A673 (cell line): ENCODE results near the gene CUX1.

ENCODE experiments used
- EZH2 ChIP-seq: fragments of 200-600 bp; sonication (generic); IDR thresholded peaks from 2 replicates; pipeline ENCODE4 v1.6.1; 2017; ENCODE audit warnings: borderline replicate concordance, low read depth, mild to moderate bottlenecking, mixed read lengths, antibody characterized with exemption, low read length; ENCODE audit not compliant: poor library complexity, severe bottlenecking
- TF ChIP-seq, protein P1 (sequence below): fragments of 300-800, 200-600 bp; sonication (generic); conservative IDR thresholded peaks from 2 replicates; pipeline ENCODE4 v1.5.1; 2017; ENCODE audit warnings: low read depth, mild to moderate bottlenecking, antibody characterized with exemption, low read length, moderate library complexity, mixed read lengths

DNA sequence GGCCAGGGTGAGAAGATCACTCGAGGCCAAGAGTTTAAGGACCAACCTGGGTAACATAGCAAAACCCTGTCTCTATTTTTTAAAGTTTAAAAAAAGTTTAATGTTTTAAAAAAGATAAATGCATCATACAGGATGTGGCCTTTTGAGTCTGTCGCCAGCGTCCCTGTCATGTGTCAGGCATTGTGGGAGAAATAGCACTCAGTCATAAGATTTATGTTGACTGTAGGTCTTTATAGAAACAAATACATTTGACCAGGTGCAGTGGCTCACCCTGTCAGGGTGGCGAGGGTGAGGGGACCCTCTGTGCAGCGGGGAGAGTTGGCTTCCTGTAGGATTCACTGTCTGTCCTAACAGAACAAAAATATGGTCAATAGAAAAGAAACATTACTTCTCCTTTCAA lies 405.8 kb downstream of the CUX1 start:
- no peak for TF ChIP-seq EZH2
- TF ChIP-seq, protein P1, sequence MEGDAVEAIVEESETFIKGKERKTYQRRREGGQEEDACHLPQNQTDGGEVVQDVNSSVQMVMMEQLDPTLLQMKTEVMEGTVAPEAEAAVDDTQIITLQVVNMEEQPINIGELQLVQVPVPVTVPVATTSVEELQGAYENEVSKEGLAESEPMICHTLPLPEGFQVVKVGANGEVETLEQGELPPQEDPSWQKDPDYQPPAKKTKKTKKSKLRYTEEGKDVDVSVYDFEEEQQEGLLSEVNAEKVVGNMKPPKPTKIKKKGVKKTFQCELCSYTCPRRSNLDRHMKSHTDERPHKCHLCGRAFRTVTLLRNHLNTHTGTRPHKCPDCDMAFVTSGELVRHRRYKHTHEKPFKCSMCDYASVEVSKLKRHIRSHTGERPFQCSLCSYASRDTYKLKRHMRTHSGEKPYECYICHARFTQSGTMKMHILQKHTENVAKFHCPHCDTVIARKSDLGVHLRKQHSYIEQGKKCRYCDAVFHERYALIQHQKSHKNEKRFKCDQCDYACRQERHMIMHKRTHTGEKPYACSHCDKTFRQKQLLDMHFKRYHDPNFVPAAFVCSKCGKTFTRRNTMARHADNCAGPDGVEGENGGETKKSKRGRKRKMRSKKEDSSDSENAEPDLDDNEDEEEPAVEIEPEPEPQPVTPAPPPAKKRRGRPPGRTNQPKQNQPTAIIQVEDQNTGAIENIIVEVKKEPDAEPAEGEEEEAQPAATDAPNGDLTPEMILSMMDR = no peak
